Measurements from ENCODE around the gene GNB1.

Gene GNB1

GRCh38 chr1:1815606-1816281, 75.1 kb downstream of the GNB1 start:
- no peak for DNase-seq

- no peak for DNase-seq
Observed at GRCh38 chr1:1809489-1809888, 81.4 kb downstream of the GNB1 start.

- no peak for DNase-seq
Observed at GRCh38 chr1:1808206-1808605, 82.7 kb downstream of the GNB1 start.

GRCh38 chr1:1806890-1807289, 84.0 kb downstream of the GNB1 start:
- DNase-seq: no peak

GRCh38 chr1:1804301-1804700, 86.6 kb downstream of the GNB1 start:
- DNase-seq: no peak

- no peak for DNase-seq
Observed at GRCh38 chr1:1802871-1803270, 88.0 kb downstream of the GNB1 start.

GRCh38 chr1:1799716-1800115, 91.2 kb downstream of the GNB1 start:
- DNase-seq: no peak

GRCh38 chr1:1797731-1798341, 93.1 kb downstream of the GNB1 start:
- DNase-seq: no peak

GRCh38 chr1:1796466-1796865, 94.4 kb downstream of the GNB1 start:
- DNase-seq: no peak

GRCh38 chr1:1794999-1795398, 95.9 kb downstream of the GNB1 start:
- DNase-seq: no peak

- no peak for DNase-seq
Observed at GRCh38 chr1:1793481-1794244, 97.2 kb downstream of the GNB1 start.

- peak in 1 of 3 experiments; percentile 4 for DNase-seq
Observed at GRCh38 chr1:1788646-1789431, 102.0 kb downstream of the GNB1 start.

GRCh38 chr1:1788136-1788535, 102.8 kb downstream of the GNB1 start:
- no peak for DNase-seq

GRCh38 chr1:1786836-1787605, 103.9 kb downstream of the GNB1 start:
- no peak for DNase-seq

GRCh38 chr1:1785666-1786065, 105.2 kb downstream of the GNB1 start:
- no peak for DNase-seq

- DNase-seq: no peak
Observed at GRCh38 chr1:1784933-1785332, 106.0 kb downstream of the GNB1 start.

- DNase-seq: no peak
Observed at GRCh38 chr1:1783320-1783719, 107.6 kb downstream of the GNB1 start.

GRCh38 chr1:1782399-1783221, 108.3 kb downstream of the GNB1 start:
- DNase-seq: peak; percentile 64 to 77 (median 75)

- DNase-seq: peak in 1 of 3 experiments; percentile 15
Observed at GRCh38 chr1:1781526-1781903, 109.4 kb downstream of the GNB1 start.

- DNase-seq: no peak
Observed at GRCh38 chr1:1780598-1781525, 110.0 kb downstream of the GNB1 start.
